GM19324 (cell line): ENCODE measurements around the gene UBIAD1.
"Not testable (repeated sequence)": the region's sequence is repeated elsewhere in the genome, so short reads cannot be mapped to it uniquely, and the experiment has no call there.

Experiments
- ATAC-seq: cut with Tn5 transposase; IDR thresholded peaks from one replicate; pipeline ENCODE4 v1.9.1; 2021; ENCODE audit warnings: mild to moderate bottlenecking, moderate library complexity; ENCODE audit not compliant: unreplicated experiment, low FRiP score

Gene UBIAD1

GRCh38 chr1:11279152-11279551, 6.2 kb downstream of the UBIAD1 start:
- ATAC-seq, result no peak

GRCh38 chr1:11279630-11280029, 6.6 kb downstream of the UBIAD1 start:
- ATAC-seq, result no peak

- ATAC-seq, result no peak
These were observed 7.8 kb downstream of the UBIAD1 start for GRCh38 chr1:11280719-11281376.

GRCh38 chr1:11281518-11282331, 8.7 kb downstream of the UBIAD1 start:
- ATAC-seq, result no peak

- ATAC-seq, result no peak
These were observed 10.2 kb downstream of the UBIAD1 start for GRCh38 chr1:11283151-11283550.

GRCh38 chr1:11284784-11285183, 11.8 kb downstream of the UBIAD1 start:
- no peak for ATAC-seq

GRCh38 chr1:11285883-11286734, 13.1 kb downstream of the UBIAD1 start:
- no peak for ATAC-seq

- no peak for ATAC-seq
These were observed 13.9 kb downstream of the UBIAD1 start for GRCh38 chr1:11286735-11287410.

GRCh38 chr1:11289064-11289463, 16.1 kb downstream of the UBIAD1 start:
- ATAC-seq, result no peak

- ATAC-seq, result no peak
These were observed 18.1 kb downstream of the UBIAD1 start for GRCh38 chr1:11291049-11291448.

- ATAC-seq, result no peak
These were observed 20.9 kb downstream of the UBIAD1 start for GRCh38 chr1:11293856-11294255.

- no peak for ATAC-seq
These were observed 22.0 kb downstream of the UBIAD1 start for GRCh38 chr1:11294951-11295350.

- no peak for ATAC-seq
These were observed 22.9 kb downstream of the UBIAD1 start for GRCh38 chr1:11295905-11296304.

- not testable (repeated sequence) for ATAC-seq
These were observed 24.8 kb downstream of the UBIAD1 start for GRCh38 chr1:11297774-11298173.

- ATAC-seq, result no peak
These were observed 25.6 kb downstream of the UBIAD1 start for GRCh38 chr1:11298390-11299224.

GRCh38 chr1:11299225-11299574, 26.2 kb downstream of the UBIAD1 start:
- ATAC-seq, result no peak

- no peak for ATAC-seq
These were observed 28.6 kb downstream of the UBIAD1 start for GRCh38 chr1:11301601-11302000.

GRCh38 chr1:11302366-11302765, 29.4 kb downstream of the UBIAD1 start:
- ATAC-seq, result no peak

GRCh38 chr1:11305516-11305915, 32.5 kb downstream of the UBIAD1 start:
- ATAC-seq, result not testable (repeated sequence)

- no peak for ATAC-seq
These were observed 34.9 kb downstream of the UBIAD1 start for GRCh38 chr1:11307852-11308251.
